BJ (cell line): ENCODE data around the gene ASCC3. TPM values are rescaled to one million over a fixed set of nuclear protein-coding genes. Genes with fewer than 3 reads are reported as not detected.

Experiments
- CTCF ChIA-PET: fragments of 350-600 bp; formaldehyde crosslinking; extraction: SDS; loops from one replicate; lab custom pipeline; 2021; ENCODE audit warnings: antibody characterized with exemption, inconsistent platforms; lab: Yijun Ruan, JAX
- POLR2A ChIA-PET: fragments of 300-600 bp; sonication (Branson Sonifier 250); formaldehyde crosslinking; extraction: SDS; loops from one replicate; lab custom pipeline; 2021; ENCODE audit warnings: antibody characterized with exemption; lab: Charles Lee
- DNase-seq: peaks from one replicate; pipeline ENCODE4 v3.0.0-alpha.2; 2011; ENCODE audit warnings: low read depth
- H3K27me3 ChIP-seq: 2 replicates; pipeline ENCODE4 v1.6.0; 2011; ENCODE audit warnings: low read length; ENCODE audit not compliant: control insufficient read depth, insufficient read depth
- H3K36me3 ChIP-seq: 2 replicates; pipeline ENCODE4 v1.5.1; 2011; ENCODE audit warnings: low read length; ENCODE audit not compliant: control insufficient read depth, insufficient read depth
- H3K4me3 ChIP-seq: 2 replicates; pipeline ENCODE4 v1.5.1; 2011; ENCODE audit warnings: low read depth, mild to moderate bottlenecking, control low read depth, low read length
- CTCF ChIP-seq: IDR thresholded peaks from 2 replicates; pipeline ENCODE4 v1.5.1; 2011; ENCODE audit warnings: low read depth, mild to moderate bottlenecking, control low read depth, inconsistent platforms, low read length, moderate library complexity; ENCODE audit not compliant: insufficient read depth
- polyA plus RNA-seq: library from polyadenylated mRNA; depleted of rRNA; stranded (reverse); fragments of >200 nt; gene quantifications from 2 replicates; pipeline ENCODE4 v1.2.3, GENCODE V29; 2011

Gene ASCC3
- polyA plus RNA-seq, 1 experiment: 30.4 TPM

GRCh38 chr6:100877851-100878250 lies 3.3 kb downstream of the ASCC3 start:
- no peak overlapping the region for H3K4me3 ChIP-seq
- no peak for TF ChIP-seq CTCF
- no peaks in the 10 kb centered on the region for H3K36me3 ChIP-seq
- ChIA-PET CTCF (no interaction called here), POLR2A (no interaction called here)
- no peak for DNase-seq
- no peaks in the 10 kb centered on the region for H3K27me3 ChIP-seq

GRCh38 chr6:100876251-100876650 lies 4.9 kb downstream of the ASCC3 start:
- DNase-seq: no peak
- Histone ChIP-seq H3K36me3 (peaks cover 3% of the 10 kb centered on the region), H3K4me3 (no peak overlapping the region), H3K27me3 (no peaks in the 10 kb centered on the region)
- ChIA-PET POLR2A (no interaction called here), CTCF (no interaction called here)
- TF ChIP-seq CTCF: no peak

- ChIA-PET POLR2A (no interaction called here), CTCF (interaction anchor here (1.1 kb wide), 1 partner anchor 23 kb away, joined by 3 read pairs; no protein-coding TSS in a partner anchor)
- Histone ChIP-seq H3K4me3 (no peak overlapping the region), H3K36me3 (peaks cover 6% of the 10 kb centered on the region), H3K27me3 (no peaks in the 10 kb centered on the region)
- TF ChIP-seq CTCF: no peak
- DNase-seq: no peak
Observed at GRCh38 chr6:100865525-100865924, 15.6 kb downstream of the ASCC3 start.

GRCh38 chr6:100862063-100862462 lies 19.1 kb downstream of the ASCC3 start:
- CTCF ChIA-PET: no interaction called here
- DNase-seq: no peak
- Histone ChIP-seq H3K36me3 (peaks cover 6% of the 10 kb centered on the region), H3K27me3 (no peaks in the 10 kb centered on the region), H3K4me3 (no peak overlapping the region)
- POLR2A ChIA-PET: no interaction called here
- TF ChIP-seq CTCF: no peak

DNA sequence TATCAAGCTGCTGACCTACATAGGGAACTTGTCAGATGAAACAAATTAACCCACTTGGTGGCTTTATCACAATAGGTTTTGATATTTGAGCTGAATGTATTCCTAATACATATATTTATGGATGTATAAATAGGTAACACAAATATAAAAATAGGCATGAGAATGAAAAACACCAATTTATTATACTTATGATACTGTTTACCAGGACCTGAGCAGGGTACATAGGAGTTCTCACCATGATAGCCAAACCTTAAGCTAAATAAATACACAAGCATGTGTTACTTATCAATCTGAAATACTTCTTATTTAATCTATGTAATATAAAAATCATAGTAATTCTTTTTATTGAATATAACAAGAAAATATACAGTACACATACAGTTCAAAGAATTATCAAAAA lies 25.0 kb downstream of the ASCC3 start:
- H3K4me3 ChIP-seq: no peak overlapping the region
- DNase-seq: no peak
- no peaks in the 10 kb centered on the region for H3K27me3 ChIP-seq
- H3K36me3 ChIP-seq: no peaks in the 10 kb centered on the region; the same call in 1 of the 2 replicates
- ChIA-PET POLR2A (interaction anchor here (0.6 kb wide), 1 partner anchor 753 kb away, joined by 5 read pairs; no protein-coding TSS in a partner anchor), CTCF (interaction anchor here (1.1 kb wide), 1 partner anchor 26 kb away, joined by 3 read pairs; no protein-coding TSS in a partner anchor)
- no peak for TF ChIP-seq CTCF
